ENCODE data around the gene CCL26.

The CCL26 gene

GRCh38 chr7:75809396-75809795 lies 37.4 kb upstream of the CCL26 start:
- Histone ChIP-seq H3K36me3 (ENCODE audit: control insufficient read depth, insufficient read depth, low read length) (no peaks in the 10 kb centered on the region), H3K9me3 (ENCODE audit: control insufficient read depth, insufficient read depth, low read depth, low read length) (peaks cover 10% of the 10 kb centered on the region), H3K27ac (ENCODE audit: low read depth, low read length) (no peak overlapping the region), H3K4me1 (ENCODE audit: control insufficient read depth, insufficient read depth, low read length) (no peaks in the 10 kb centered on the region), H3K9ac (ENCODE audit: low read length) (no peak overlapping the region), H3K27me3 (ENCODE audit: control insufficient read depth, insufficient read depth, low read length) (peaks cover 47% of the 10 kb centered on the region; the same call in 1 of the 2 replicates), H3K4me3 (ENCODE audit: low read depth, low read length) (no peak overlapping the region)

GRCh38 chr7:75808106-75808505 lies 36.1 kb upstream of the CCL26 start:
- H3K27me3 ChIP-seq (ENCODE audit: control insufficient read depth, insufficient read depth, low read length), result peaks cover 34% of the 10 kb centered on the region; the same call in 1 of the 2 replicates

GRCh38 chr7:75807452-75807851 lies 35.4 kb upstream of the CCL26 start:
- Histone ChIP-seq H3K4me1 (ENCODE audit: control insufficient read depth, insufficient read depth, low read length) (no peaks in the 10 kb centered on the region), H3K36me3 (ENCODE audit: control insufficient read depth, insufficient read depth, low read length) (no peaks in the 10 kb centered on the region), H3K4me3 (ENCODE audit: low read depth, low read length) (no peak overlapping the region), H3K27ac (ENCODE audit: low read depth, low read length) (no peak overlapping the region), H3K9ac (ENCODE audit: low read length) (no peak overlapping the region), H3K27me3 (ENCODE audit: control insufficient read depth, insufficient read depth, low read length) (peaks cover 30% of the 10 kb centered on the region; the same call in 1 of the 2 replicates), H3K9me3 (ENCODE audit: control insufficient read depth, insufficient read depth, low read depth, low read length) (peaks cover 10% of the 10 kb centered on the region)

More at GRCh38 chr7:75808106-75808505, 36.1 kb upstream of the CCL26 start:
- Histone ChIP-seq H3K4me3 (ENCODE audit: low read depth, low read length) (no peak overlapping the region), H3K27ac (ENCODE audit: low read depth, low read length) (no peak overlapping the region), H3K9ac (ENCODE audit: low read length) (no peak overlapping the region), H3K4me1 (ENCODE audit: control insufficient read depth, insufficient read depth, low read length) (no peaks in the 10 kb centered on the region), H3K9me3 (ENCODE audit: control insufficient read depth, insufficient read depth, low read depth, low read length) (peaks cover 10% of the 10 kb centered on the region), H3K36me3 (ENCODE audit: control insufficient read depth, insufficient read depth, low read length) (no peaks in the 10 kb centered on the region)

GRCh38 chr7:75806560-75807307 lies 34.7 kb upstream of the CCL26 start:
- H3K27me3 ChIP-seq (ENCODE audit: control insufficient read depth, insufficient read depth, low read length), result peaks cover 23% of the 10 kb centered on the region; the same call in 1 of the 2 replicates
- H3K9ac ChIP-seq (ENCODE audit: low read length), result no peak overlapping the region
- H3K4me1 ChIP-seq (ENCODE audit: control insufficient read depth, insufficient read depth, low read length), result no peaks in the 10 kb centered on the region
- H3K27ac ChIP-seq (ENCODE audit: low read depth, low read length), result no peak overlapping the region
- peaks cover 10% of the 10 kb centered on the region for H3K9me3 ChIP-seq (ENCODE audit: control insufficient read depth, insufficient read depth, low read depth, low read length)
- H3K4me3 ChIP-seq (ENCODE audit: low read depth, low read length), result no peak overlapping the region
- H3K36me3 ChIP-seq (ENCODE audit: control insufficient read depth, insufficient read depth, low read length), result no peaks in the 10 kb centered on the region

- H3K4me1 ChIP-seq (ENCODE audit: control insufficient read depth, insufficient read depth, low read length), result no peaks in the 10 kb centered on the region
- no peak overlapping the region for H3K4me3 ChIP-seq (ENCODE audit: low read depth, low read length)
- peaks cover 5% of the 10 kb centered on the region; the same call in 1 of the 2 replicates for H3K36me3 ChIP-seq (ENCODE audit: control insufficient read depth, insufficient read depth, low read length)
- peaks cover 9% of the 10 kb centered on the region; the same call in 1 of the 2 replicates for H3K27me3 ChIP-seq (ENCODE audit: control insufficient read depth, insufficient read depth, low read length)
- H3K9ac ChIP-seq (ENCODE audit: low read length), result no peak overlapping the region
- peaks cover 10% of the 10 kb centered on the region for H3K9me3 ChIP-seq (ENCODE audit: control insufficient read depth, insufficient read depth, low read depth, low read length)
- H3K27ac ChIP-seq (ENCODE audit: low read depth, low read length), result no peak overlapping the region
These were observed 32.7 kb upstream of the CCL26 start for GRCh38 chr7:75804705-75805104.

GRCh38 chr7:75804004-75804403 lies 32.0 kb upstream of the CCL26 start:
- peaks cover 5% of the 10 kb centered on the region; the same call in 1 of the 2 replicates for H3K27me3 ChIP-seq (ENCODE audit: control insufficient read depth, insufficient read depth, low read length)
- H3K4me3 ChIP-seq (ENCODE audit: low read depth, low read length), result no peak overlapping the region
- no peak overlapping the region for H3K27ac ChIP-seq (ENCODE audit: low read depth, low read length)
- peaks cover 10% of the 10 kb centered on the region for H3K9me3 ChIP-seq (ENCODE audit: control insufficient read depth, insufficient read depth, low read depth, low read length)
- H3K4me1 ChIP-seq (ENCODE audit: control insufficient read depth, insufficient read depth, low read length), result no peaks in the 10 kb centered on the region
- H3K9ac ChIP-seq (ENCODE audit: low read length), result no peak overlapping the region
- peaks cover 9% of the 10 kb centered on the region; the same call in 1 of the 2 replicates for H3K36me3 ChIP-seq (ENCODE audit: control insufficient read depth, insufficient read depth, low read length)

- Histone ChIP-seq H3K9ac (ENCODE audit: low read length) (no peak overlapping the region), H3K4me1 (ENCODE audit: control insufficient read depth, insufficient read depth, low read length) (no peaks in the 10 kb centered on the region), H3K27ac (ENCODE audit: low read depth, low read length) (no peak overlapping the region)
These were observed 30.5 kb upstream of the CCL26 start for GRCh38 chr7:75802552-75802821.

GRCh38 chr7:75798770-75799169 lies 26.8 kb upstream of the CCL26 start:
- no peak overlapping the region for H3K9ac ChIP-seq (ENCODE audit: low read length)
- H3K27me3 ChIP-seq (ENCODE audit: control insufficient read depth, insufficient read depth, low read length), result no peaks in the 10 kb centered on the region
- H3K36me3 ChIP-seq (ENCODE audit: control insufficient read depth, insufficient read depth, low read length), result peaks cover 20% of the 10 kb centered on the region; the same call in 1 of the 2 replicates
- no peaks in the 10 kb centered on the region for H3K4me1 ChIP-seq (ENCODE audit: control insufficient read depth, insufficient read depth, low read length)
- H3K27ac ChIP-seq (ENCODE audit: low read depth, low read length), result no peak overlapping the region
- H3K4me3 ChIP-seq (ENCODE audit: low read depth, low read length), result no peak overlapping the region
- H3K9me3 ChIP-seq (ENCODE audit: control insufficient read depth, insufficient read depth, low read depth, low read length), result no peaks in the 10 kb centered on the region

More at GRCh38 chr7:75802552-75802821, 30.5 kb upstream of the CCL26 start:
- Histone ChIP-seq H3K36me3 (ENCODE audit: control insufficient read depth, insufficient read depth, low read length) (peaks cover 20% of the 10 kb centered on the region; the same call in 1 of the 2 replicates), H3K4me3 (ENCODE audit: low read depth, low read length) (no peak overlapping the region), H3K9me3 (ENCODE audit: control insufficient read depth, insufficient read depth, low read depth, low read length) (peaks cover 10% of the 10 kb centered on the region), H3K27me3 (ENCODE audit: control insufficient read depth, insufficient read depth, low read length) (no peaks in the 10 kb centered on the region; the same call in 1 of the 2 replicates)

GRCh38 chr7:75796420-75796819 lies 24.4 kb upstream of the CCL26 start:
- Histone ChIP-seq H3K9ac (ENCODE audit: low read length) (no peak overlapping the region), H3K27ac (ENCODE audit: low read depth, low read length) (no peak overlapping the region), H3K9me3 (ENCODE audit: control insufficient read depth, insufficient read depth, low read depth, low read length) (no peaks in the 10 kb centered on the region), H3K36me3 (ENCODE audit: control insufficient read depth, insufficient read depth, low read length) (peaks cover 32% of the 10 kb centered on the region; the same call in 1 of the 2 replicates), H3K27me3 (ENCODE audit: control insufficient read depth, insufficient read depth, low read length) (no peaks in the 10 kb centered on the region), H3K4me3 (ENCODE audit: low read depth, low read length) (no peak overlapping the region), H3K4me1 (ENCODE audit: control insufficient read depth, insufficient read depth, low read length) (no peaks in the 10 kb centered on the region)

- Histone ChIP-seq H3K4me3 (ENCODE audit: low read depth, low read length) (no peak overlapping the region), H3K27me3 (ENCODE audit: control insufficient read depth, insufficient read depth, low read length) (no peaks in the 10 kb centered on the region), H3K36me3 (ENCODE audit: control insufficient read depth, insufficient read depth, low read length) (peaks cover 35% of the 10 kb centered on the region; the same call in 1 of the 2 replicates), H3K27ac (ENCODE audit: low read depth, low read length) (no peak overlapping the region), H3K9me3 (ENCODE audit: control insufficient read depth, insufficient read depth, low read depth, low read length) (no peaks in the 10 kb centered on the region), H3K9ac (ENCODE audit: low read length) (no peak overlapping the region), H3K4me1 (ENCODE audit: control insufficient read depth, insufficient read depth, low read length) (no peaks in the 10 kb centered on the region)
These were observed 23.8 kb upstream of the CCL26 start for GRCh38 chr7:75795831-75796285.

GRCh38 chr7:75793676-75794075 lies 21.7 kb upstream of the CCL26 start:
- Histone ChIP-seq H3K27me3 (ENCODE audit: control insufficient read depth, insufficient read depth, low read length) (no peaks in the 10 kb centered on the region), H3K9me3 (ENCODE audit: control insufficient read depth, insufficient read depth, low read depth, low read length) (no peaks in the 10 kb centered on the region), H3K4me3 (ENCODE audit: low read depth, low read length) (no peak overlapping the region), H3K27ac (ENCODE audit: low read depth, low read length) (no peak overlapping the region), H3K36me3 (ENCODE audit: control insufficient read depth, insufficient read depth, low read length) (peaks cover 27% of the 10 kb centered on the region; the same call in 1 of the 2 replicates), H3K9ac (ENCODE audit: low read length) (no peak overlapping the region), H3K4me1 (ENCODE audit: control insufficient read depth, insufficient read depth, low read length) (0 out of 2 replicates have a peak, but pooled peaks cover 3% of the 10 kb centered on the region)
